MV-4-11 (cell line): ENCODE results near the gene ZC3HAV1.

Experiments used
- DNase-seq: peaks from one replicate; lab custom pipeline; 2025; lab: John Stamatoyannopoulos, UW

Gene ZC3HAV1

GRCh38 chr7:139022286-139022685 lies 87.2 kb downstream of the ZC3HAV1 start:
- no peak for DNase-seq

DNA sequence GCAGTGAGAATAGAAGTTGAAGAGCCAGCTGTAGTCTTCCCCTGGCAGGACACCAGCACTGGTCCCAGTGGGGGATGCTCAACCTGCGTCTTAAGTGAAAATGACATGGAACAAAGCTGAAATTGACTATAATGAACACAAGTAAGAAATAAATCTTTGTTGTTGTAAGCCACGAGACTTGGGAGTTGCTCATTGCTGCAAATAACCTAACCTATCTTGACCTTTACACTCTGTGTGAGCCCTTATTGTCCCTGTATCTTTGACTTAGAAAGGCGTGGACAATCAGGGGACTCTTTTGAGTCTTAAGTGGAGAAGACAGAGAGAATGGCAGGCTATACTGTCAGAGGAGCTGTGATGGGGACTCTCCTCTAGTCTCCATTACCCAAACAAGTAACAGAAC lies 90.6 kb downstream of the ZC3HAV1 start:
- no peak for DNase-seq

- DNase-seq: peak; percentile 66
These were observed 92.5 kb downstream of the ZC3HAV1 start for GRCh38 chr7:139016931-139017511.

- DNase-seq: no peak
These were observed 98.1 kb downstream of the ZC3HAV1 start for GRCh38 chr7:139011373-139011772.

DNA sequence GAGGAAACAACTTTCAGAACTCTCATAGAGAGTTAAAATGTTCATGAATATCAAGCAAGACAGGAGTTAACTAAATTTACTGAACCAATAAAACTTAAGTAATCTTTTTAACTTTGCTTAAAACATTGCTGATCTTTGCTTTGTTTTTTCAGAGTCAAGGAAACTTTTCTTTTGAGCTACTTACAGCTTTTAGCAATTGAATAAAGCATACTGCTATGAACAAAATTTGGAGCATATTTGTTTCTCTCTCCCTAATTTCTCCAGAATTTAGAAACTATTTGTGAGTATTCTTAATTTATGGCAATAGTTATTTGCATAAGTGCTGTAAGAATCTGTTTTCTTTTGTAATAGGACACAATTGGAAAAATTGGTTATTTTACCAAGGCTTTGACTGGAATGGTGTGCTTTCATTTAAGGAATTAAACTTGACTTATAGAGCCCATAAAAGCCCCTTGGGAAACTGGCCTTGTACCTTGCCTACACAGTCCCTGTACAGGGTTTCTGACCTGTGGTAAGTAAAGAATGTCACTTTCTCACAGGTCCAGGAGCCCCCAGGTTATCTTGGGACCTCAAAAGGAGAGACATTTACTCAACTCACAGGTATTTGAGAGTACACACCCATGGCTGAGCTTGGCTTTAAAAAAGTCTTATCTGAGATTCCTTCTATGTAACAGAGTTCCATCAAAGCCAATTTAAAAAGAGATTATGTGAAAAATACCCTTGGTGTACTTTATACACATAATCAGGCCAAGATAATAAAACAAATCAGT lies 105.0 kb downstream of the ZC3HAV1 start:
- peak; percentile 5 for DNase-seq

DNA sequence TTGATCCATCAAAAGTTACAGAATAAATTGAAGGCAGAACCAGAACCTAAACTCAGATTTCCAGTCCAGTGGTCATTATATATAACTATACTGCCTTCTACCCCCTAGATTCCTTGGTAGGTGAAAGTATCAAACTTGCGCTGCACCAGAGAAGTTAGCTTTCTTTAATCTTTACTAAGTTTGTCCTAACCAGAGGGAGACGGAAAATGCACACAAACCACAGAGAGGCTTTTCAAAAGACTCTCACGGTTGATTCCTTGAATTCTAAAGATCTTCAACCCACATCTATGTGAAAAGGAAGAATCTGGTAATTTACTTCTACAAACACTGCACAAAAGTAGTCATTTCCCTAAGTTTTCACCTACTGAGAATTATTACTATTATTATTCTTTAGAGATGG lies 110.1 kb downstream of the ZC3HAV1 start:
- DNase-seq: no peak
